A549 (cell line): ENCODE data around the gene FHL2. TPM values are rescaled to one million over a fixed set of nuclear protein-coding genes. Genes with fewer than 3 reads are reported as not detected.

Experiments used
- ATAC-seq, 2 experiments: fragments of 200-7000 bp in 1 of 2; fragments of >200 bp in 1 of 2; cut with Nextera tagmentation in 1 of 2; cut with Tn5 transposase in 1 of 2; 3 replicates each; pipeline versions ENCODE4 v1.8.0 to v1.9.1; 2018 to 2020; ENCODE audit warnings: mild to moderate bottlenecking in 1 of 2, moderate library complexity in 1 of 2
- CTCF ChIA-PET: fragments of 300-600 bp; sonication (Branson Sonifier 250); formaldehyde crosslinking; extraction: SDS; loops from one replicate; lab custom pipeline; 2021; ENCODE audit warnings: antibody characterized with exemption, inconsistent platforms; lab: Yijun Ruan, JAX
- POLR2A ChIA-PET: fragments of 350-600 bp; formaldehyde crosslinking; extraction: SDS; loops from one replicate; lab custom pipeline; 2021; ENCODE audit warnings: antibody characterized with exemption, inconsistent platforms; lab: Yijun Ruan, JAX
- DNase-seq, 2 experiments: peaks; one replicate each; pipeline versions ENCODE4 v3.0.0 to v3.0.0-alpha.2; 2011 to 2016; ENCODE audit warnings: low read depth in 1 of 2, low spot score in 1 of 2
- FAIRE-seq: peaks from 2 replicates; lab custom pipeline; 2011; peaks lifted over from hg19 to GRCh38; lab: Jason Lieb, UNC
- H3K27ac ChIP-seq, 2 experiments: fragments of >200 bp; sonication (Bioruptor Twin); formaldehyde crosslinking; 3 replicates each; pipeline ENCODE4 v1.5.1; 2016 to 2017
- H3K4me1 ChIP-seq: fragments of >200 bp; sonication (Bioruptor Twin); formaldehyde crosslinking; 3 replicates; pipeline ENCODE4 v1.6.1; 2016
- H3K4me2 ChIP-seq: fragments of >200 bp; sonication (Bioruptor Twin); formaldehyde crosslinking; 3 replicates; pipeline ENCODE4 v1.6.1; 2016
- H3K4me3 ChIP-seq: fragments of >200 bp; sonication (Bioruptor Twin); formaldehyde crosslinking; 3 replicates; pipeline ENCODE4 v1.5.1; 2016
- H3K9me3 ChIP-seq: fragments of >200 bp; sonication (Bioruptor Twin); formaldehyde crosslinking; 3 replicates; pipeline ENCODE4 v1.6.1; 2016
- BCL3 ChIP-seq: fragments of >200 bp; sonication (Bioruptor Twin); formaldehyde crosslinking; IDR thresholded peaks from 3 replicates; pipeline ENCODE4 v1.6.1; 2016
- BHLHE40 ChIP-seq: IDR thresholded peaks from 2 replicates; pipeline ENCODE4 v1.6.1; 2012; ENCODE audit warnings: low read depth, low read length, inconsistent platforms
- CBX8 ChIP-seq: fragments of 200-600 bp; sonication (generic); IDR thresholded peaks from 2 replicates; pipeline ENCODE4 v1.6.1; 2016
- CEBPB ChIP-seq, 2 experiments: fragments of >200 bp in 1 of 2; sonication (Bioruptor Twin) in 1 of 2; formaldehyde crosslinking in 1 of 2; IDR thresholded peaks; 2 replicates each; pipeline ENCODE4 v1.6.1; 2012 to 2016
- E2F6 ChIP-seq: IDR thresholded peaks from 2 replicates; pipeline ENCODE4 v1.6.1; 2012; ENCODE audit warnings: low read depth, borderline replicate concordance
- EP300 ChIP-seq, 2 experiments: fragments of >200 bp; sonication (Bioruptor Twin); formaldehyde crosslinking; IDR thresholded peaks; 2 replicates in 1 of 2; 3 replicates in 1 of 2; pipeline ENCODE4 v1.6.1; 2016 to 2017
- FOXS1 ChIP-seq: fragments of 250-450 bp; sonication (Bioruptor Pico); IDR thresholded peaks from 2 replicates; pipeline ENCODE4 v1.5.0; 2020; ENCODE audit warnings: mild to moderate bottlenecking, moderate library complexity
- GATA3 ChIP-seq: IDR thresholded peaks from 2 replicates; pipeline ENCODE4 v1.6.1; 2012; ENCODE audit warnings: borderline replicate concordance
- HOXB13 ChIP-seq: fragments of 250-450 bp; sonication (Bioruptor Pico); IDR thresholded peaks from 2 replicates; pipeline ENCODE4 v1.5.0; 2020; ENCODE audit warnings: low read depth, mild to moderate bottlenecking, moderate library complexity
- HOXB5 ChIP-seq: fragments of 250-450 bp; sonication (Bioruptor Pico); IDR thresholded peaks from 2 replicates; pipeline ENCODE4 v1.5.0; 2020; ENCODE audit warnings: mild to moderate bottlenecking, moderate library complexity
- JUNB ChIP-seq: fragments of >200 bp; sonication (Bioruptor Twin); formaldehyde crosslinking; IDR thresholded peaks from 2 replicates; pipeline ENCODE4 v1.6.1; 2016
- KDM5A ChIP-seq: fragments of 200-600 bp; sonication (generic); IDR thresholded peaks from 2 replicates; pipeline ENCODE4 v1.6.1; 2016; ENCODE audit warnings: antibody characterized with exemption, mild to moderate bottlenecking
- MAFK ChIP-seq: fragments of 450-650 bp; IDR thresholded peaks from 2 replicates; pipeline ENCODE4 v1.6.1; 2014; ENCODE audit not compliant: partially characterized antibody
- MAX ChIP-seq: IDR thresholded peaks from 2 replicates; pipeline ENCODE4 v1.6.1; 2012
- NFE2L2 ChIP-seq: fragments of 150-350 bp; conservative IDR thresholded peaks from 2 replicates; pipeline ENCODE4 v1.6.1; 2014; ENCODE audit warnings: low read length
- PHF8 ChIP-seq: fragments of 200-600 bp; sonication (generic); IDR thresholded peaks from 2 replicates; pipeline ENCODE4 v1.6.1; 2016; ENCODE audit warnings: low read depth, mild to moderate bottlenecking, antibody characterized with exemption, moderate library complexity, borderline replicate concordance
- RARB ChIP-seq: fragments of 250-450 bp; sonication (Bioruptor Pico); IDR thresholded peaks from 2 replicates; pipeline ENCODE4 v1.8.0; 2021; ENCODE audit warnings: mild to moderate bottlenecking, moderate library complexity
- RCOR1 ChIP-seq: fragments of 150-350 bp; IDR thresholded peaks from 2 replicates; pipeline ENCODE4 v1.6.1; 2014; ENCODE audit warnings: antibody characterized with exemption, low read length, low read depth
- RFX5 ChIP-seq: fragments of 450-650 bp; IDR thresholded peaks from 2 replicates; pipeline ENCODE4 v1.7.1; 2014; ENCODE audit warnings: antibody characterized with exemption, mild to moderate bottlenecking, moderate library complexity
- SREBF2 ChIP-seq: fragments of 450-650 bp; IDR thresholded peaks from 2 replicates; pipeline ENCODE4 v1.6.1; 2014; ENCODE audit warnings: mild to moderate bottlenecking, moderate library complexity
- USF2 ChIP-seq: fragments of 450-650 bp; IDR thresholded peaks from 2 replicates; pipeline ENCODE4 v1.6.1; 2014; ENCODE audit warnings: antibody characterized with exemption
- ZFP36 ChIP-seq: fragments of 450-650 bp; IDR thresholded peaks from 2 replicates; pipeline ENCODE4 v1.6.1; 2014; ENCODE audit warnings: borderline replicate concordance; ENCODE audit not compliant: partially characterized antibody
- ZNF302 ChIP-seq: fragments of 250-450 bp; sonication (Bioruptor Pico); IDR thresholded peaks from 2 replicates; pipeline ENCODE4 v1.9.0; 2021; ENCODE audit warnings: inconsistent platforms, mild to moderate bottlenecking, moderate library complexity
- ZSCAN20 ChIP-seq: fragments of 250-450 bp; sonication (Bioruptor Pico); IDR thresholded peaks from 2 replicates; pipeline ENCODE4 v1.8.0; 2022; ENCODE audit warnings: mild to moderate bottlenecking, moderate library complexity
- WGBS: methylation state at CpG from one replicate; pipeline ENCODE4 v1.1.6; 2017; ENCODE audit errors: missing lambda C conversion rate; 5-methylcytosine and 5-hydroxymethylcytosine counted together
- polyA plus RNA-seq, 4 experiments: library from polyadenylated mRNA; depleted of rRNA in 3 of 4; stranded (reverse); fragments of >200 nt; fragmentation: RNase III in 1 of 4; extraction: RNeasy Plus Mini Kit Qiagen cat#74134 plus additional on column Dnase treatment in 1 of 4; gene quantifications; 2 replicates in 3 of 4; 3 replicates in 1 of 4; pipeline ENCODE4 v1.2.3, GENCODE V29; 2011 to 2017

The FHL2 gene
- polyA plus RNA-seq, 2 of the 4 experiments (the other 2 are of a cell fraction): 57.9 to 85.9 TPM

GRCh38 chr2:105323111-105323510 lies 75.7 kb downstream of the FHL2 start:
- no peak overlapping the region for H3K4me2 ChIP-seq
- no peak overlapping the region for H3K27ac ChIP-seq
- H3K4me3 ChIP-seq: no peak overlapping the region
- FAIRE-seq: no peak
- no peak for ATAC-seq
- no peak for DNase-seq
- ChIA-PET CTCF (interaction anchor here (1.4 to 2.3 kb wide), 2 partner anchors 10 to 28 kb away, joined by 5 to 9 read pairs; no protein-coding TSS in a partner anchor), POLR2A (no interaction called here)
- H3K9me3 ChIP-seq: no peaks in the 10 kb centered on the region
- peaks cover 5% of the 10 kb centered on the region; the same call in 2 of the 3 replicates for H3K4me1 ChIP-seq
- TF ChIP-seq MAX (no peak), SREBF2 (no peak)
- 89% methylated on average over 5 of the region's 5 CpGs for WGBS

GRCh38 chr2:105321875-105322646 lies 76.8 kb downstream of the FHL2 start:
- no peaks in the 10 kb centered on the region for H3K9me3 ChIP-seq
- H3K4me1 ChIP-seq: peaks cover 5% of the 10 kb centered on the region; the same call in 1 of the 3 replicates
- no peak for FAIRE-seq
- no peak for ATAC-seq
- CTCF ChIA-PET: interaction anchor here (1.2 to 2.3 kb wide), 3 partner anchors 11 to 34 kb away, joined by 4 to 9 read pairs (median 5); no protein-coding TSS in a partner anchor
- no peak for DNase-seq
- TF ChIP-seq HOXB13 (CRISPR knock-in tag) (no peak), ZNF302 (CRISPR knock-in tag) (no peak), HOXB5 (CRISPR knock-in tag) (no peak), BCL3 (no peak), EP300 (IDR thresholded peaks at IDR 0.05) (no peak), FOXS1 (CRISPR knock-in tag) (no peak), JUNB (no peak), KDM5A (no peak), NFE2L2 (no peak), MAFK (no peak), GATA3 (no peak)
- H3K4me3 ChIP-seq: no peak overlapping the region
- H3K4me2 ChIP-seq: no peak overlapping the region
- POLR2A ChIA-PET: no interaction called here
- H3K27ac ChIP-seq: no peak overlapping the region
- 85% methylated on average over 3 of the region's 3 CpGs for WGBS

GRCh38 chr2:105320651-105321215 lies 78.1 kb downstream of the FHL2 start:
- CTCF ChIA-PET: interaction anchor here (2.3 kb wide), 1 partner anchor 26 kb away, joined by 9 read pairs; no protein-coding TSS in a partner anchor
- TF ChIP-seq PHF8: no peak
- no peak for TF ChIP-seq ZSCAN20 (CRISPR knock-in tag)
- no peak for TF ChIP-seq RARB
- TF ChIP-seq EP300 (IDR thresholded peaks at IDR 0.05): no peak
- TF ChIP-seq NFE2L2: no peak
- no peak for TF ChIP-seq RCOR1
- no peak for TF ChIP-seq CBX8
- no peak for TF ChIP-seq ZFP36
- no peak for TF ChIP-seq CEBPB (IDR thresholded peaks at IDR 0.05)
- no peak for TF ChIP-seq E2F6
- TF ChIP-seq RFX5: no peak
- no peak for TF ChIP-seq USF2
- no peak for TF ChIP-seq BHLHE40
- no peaks in the 10 kb centered on the region for H3K9me3 ChIP-seq
- DNase-seq (no peak), FAIRE-seq (no peak), ATAC-seq (no peak)
- 83% methylated on average over 7 of the region's 7 CpGs for WGBS
- no peak overlapping the region for H3K27ac ChIP-seq
- POLR2A ChIA-PET: no interaction called here
- no peak overlapping the region for H3K4me2 ChIP-seq
- 0 out of 3 replicates have a peak, but pooled peaks cover 4% of the 10 kb centered on the region for H3K4me1 ChIP-seq
- H3K4me3 ChIP-seq: no peak overlapping the region
